SHP77 (cell line): ENCODE data around the gene NFKB2.

Experiments
- DNase-seq, 2 experiments: peaks; one replicate each; lab custom pipeline; 2025; lab: John Stamatoyannopoulos, UW

The NFKB2 gene

DNA sequence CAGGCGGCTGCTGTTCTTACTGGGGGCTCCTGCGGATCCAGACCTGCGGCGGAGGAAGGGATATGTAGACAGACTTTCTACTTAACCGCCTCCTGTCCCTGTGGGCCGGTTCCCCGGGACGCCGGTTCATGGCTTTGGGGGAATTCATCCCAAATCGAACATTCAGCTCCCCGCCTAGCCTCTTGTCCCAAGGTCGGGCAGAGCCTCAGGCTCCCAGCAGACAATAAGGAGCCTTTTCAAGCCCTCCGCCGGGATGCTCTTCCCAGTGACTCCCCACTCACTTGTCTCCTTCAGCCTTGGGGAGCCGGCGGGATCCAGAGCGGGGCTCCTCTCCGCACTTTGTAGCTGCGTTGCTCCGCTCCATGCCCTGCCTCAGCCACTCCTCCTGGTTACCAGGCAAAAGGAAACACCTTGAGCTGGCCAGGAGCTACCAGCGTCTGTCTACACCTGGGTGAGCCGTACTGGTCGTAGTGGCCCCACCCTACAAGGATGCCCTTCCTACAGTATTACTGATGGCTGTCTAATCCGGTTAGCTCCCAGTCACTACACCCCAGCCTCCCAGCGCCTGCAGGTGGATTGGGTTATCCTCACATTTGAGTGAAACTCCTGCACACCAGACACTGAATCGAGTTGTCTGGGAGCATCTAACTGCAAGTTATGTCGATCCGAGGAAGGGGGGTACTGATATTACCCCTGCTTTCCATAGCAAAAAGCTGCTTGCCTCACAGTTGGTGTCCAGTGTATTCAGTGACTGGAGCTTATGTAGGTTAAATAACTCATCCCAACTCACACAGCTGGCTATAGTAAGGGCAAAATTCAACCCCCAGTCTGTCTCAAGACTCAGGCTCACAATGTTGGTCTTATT is 55.8 kb downstream of the NFKB2 start, which contains the start of gene C10orf95:
Gene C10orf95 (minus strand): TSS at position 439 of the 865 bp plus-strand sequence. CDS start 450 bp downstream, outside the sequence.
- DNase-seq = no peak
